ENCODE results near the gene NR2F2.

- TF ChIP-seq, protein P1, sequence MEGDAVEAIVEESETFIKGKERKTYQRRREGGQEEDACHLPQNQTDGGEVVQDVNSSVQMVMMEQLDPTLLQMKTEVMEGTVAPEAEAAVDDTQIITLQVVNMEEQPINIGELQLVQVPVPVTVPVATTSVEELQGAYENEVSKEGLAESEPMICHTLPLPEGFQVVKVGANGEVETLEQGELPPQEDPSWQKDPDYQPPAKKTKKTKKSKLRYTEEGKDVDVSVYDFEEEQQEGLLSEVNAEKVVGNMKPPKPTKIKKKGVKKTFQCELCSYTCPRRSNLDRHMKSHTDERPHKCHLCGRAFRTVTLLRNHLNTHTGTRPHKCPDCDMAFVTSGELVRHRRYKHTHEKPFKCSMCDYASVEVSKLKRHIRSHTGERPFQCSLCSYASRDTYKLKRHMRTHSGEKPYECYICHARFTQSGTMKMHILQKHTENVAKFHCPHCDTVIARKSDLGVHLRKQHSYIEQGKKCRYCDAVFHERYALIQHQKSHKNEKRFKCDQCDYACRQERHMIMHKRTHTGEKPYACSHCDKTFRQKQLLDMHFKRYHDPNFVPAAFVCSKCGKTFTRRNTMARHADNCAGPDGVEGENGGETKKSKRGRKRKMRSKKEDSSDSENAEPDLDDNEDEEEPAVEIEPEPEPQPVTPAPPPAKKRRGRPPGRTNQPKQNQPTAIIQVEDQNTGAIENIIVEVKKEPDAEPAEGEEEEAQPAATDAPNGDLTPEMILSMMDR (IDR thresholded peaks at IDR 0.05): no peak
- TF ChIP-seq POLR2A (IDR thresholded peaks at IDR 0.05): no peak
These were observed 32.7 kb upstream of the NR2F2 start for GRCh38 chr15:96297783-96298182.

Measured in lower leg skin (tissue), 3 donors.